Esophagus muscularis mucosa (tissue), 2 donors: ENCODE results near the gene NUDT3.

Source experiments
- EP300 ChIP-seq: sonication (generic); formaldehyde crosslinking; IDR thresholded peaks from one replicate; pipeline ENCODE4 v1.6.1; 2017; ENCODE audit warnings: antibody characterized with exemption
- POLR2A ChIP-seq: fragments of 450-650 bp; IDR thresholded peaks from one replicate; pipeline ENCODE4 v1.6.1; 2017; ENCODE audit warnings: antibody characterized with exemption, moderate library complexity, mild to moderate bottlenecking, low read depth

DNA sequence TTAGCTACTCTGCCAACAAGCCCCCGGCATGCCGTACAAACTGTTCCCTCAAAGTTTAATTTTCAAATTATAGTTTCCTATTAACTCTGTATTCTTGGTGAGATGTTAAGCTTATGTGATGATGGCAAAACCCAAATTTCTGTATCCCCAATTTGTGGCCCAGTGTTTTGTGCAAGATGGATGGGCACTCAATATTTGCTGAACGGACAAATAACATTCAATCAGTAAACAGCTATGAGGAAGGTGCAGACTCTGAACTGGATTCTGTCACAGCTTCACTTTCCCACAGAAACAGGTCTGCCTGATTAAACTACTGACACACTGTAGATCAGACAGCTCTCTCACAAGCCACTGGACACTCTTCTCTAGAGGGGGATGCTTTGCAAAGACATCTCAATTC is 54.1 kb downstream of the NUDT3 start:
- TF ChIP-seq EP300 (no peak), POLR2A (no peak)
